KOPT-K1 (cell line): Measurements from ENCODE around the gene BACH1.

Experiments used
- H3K27ac ChIP-seq: fragments of 200-600 bp; sonication (generic); 2 replicates; pipeline ENCODE4 v1.5.1; 2016; ENCODE audit warnings: antibody characterized with exemption, mild to moderate bottlenecking, low read depth, low read length; ENCODE audit not compliant: poor library complexity, severe bottlenecking
- H3K36me3 ChIP-seq: fragments of 200-600 bp; sonication (generic); 2 replicates; pipeline ENCODE4 v1.5.1; 2017; ENCODE audit warnings: antibody characterized with exemption, mild to moderate bottlenecking, low read length, moderate library complexity; ENCODE audit not compliant: insufficient read depth
- H3K9me3 ChIP-seq: fragments of 200-600 bp; sonication (generic); 2 replicates; pipeline ENCODE4 v1.5.1; 2017; ENCODE audit warnings: antibody characterized with exemption, low read length, mild to moderate bottlenecking; ENCODE audit not compliant: insufficient read depth, poor library complexity, severe bottlenecking

The BACH1 gene

GRCh38 chr21:29301691-29302090 is 3.0 kb downstream of the BACH1 start:
- H3K36me3 ChIP-seq = no peaks in the 10 kb centered on the region
- H3K9me3 ChIP-seq = no peaks in the 10 kb centered on the region
- no peak overlapping the region for H3K27ac ChIP-seq

- Histone ChIP-seq H3K9me3 (no peaks in the 10 kb centered on the region), H3K36me3 (no peaks in the 10 kb centered on the region), H3K27ac (no peak overlapping the region)
Measured at GRCh38 chr21:29302359-29302875, 3.7 kb downstream of the BACH1 start.

GRCh38 chr21:29303288-29303687 is 4.6 kb downstream of the BACH1 start:
- no peak overlapping the region for H3K27ac ChIP-seq
- H3K36me3 ChIP-seq = no peaks in the 10 kb centered on the region
- H3K9me3 ChIP-seq = no peaks in the 10 kb centered on the region

GRCh38 chr21:29304597-29304996 is 5.9 kb downstream of the BACH1 start:
- H3K27ac ChIP-seq = no peak overlapping the region
- H3K36me3 ChIP-seq = no peaks in the 10 kb centered on the region
- no peaks in the 10 kb centered on the region for H3K9me3 ChIP-seq

GRCh38 chr21:29305068-29305467 is 6.3 kb downstream of the BACH1 start:
- Histone ChIP-seq H3K9me3 (no peaks in the 10 kb centered on the region), H3K36me3 (no peaks in the 10 kb centered on the region), H3K27ac (no peak overlapping the region)

- H3K9me3 ChIP-seq = no peaks in the 10 kb centered on the region
- H3K27ac ChIP-seq = no peak overlapping the region
Measured at GRCh38 chr21:29305561-29305960, 6.8 kb downstream of the BACH1 start.

GRCh38 chr21:29306920-29307319 is 8.2 kb downstream of the BACH1 start:
- H3K27ac ChIP-seq = no peak overlapping the region
- H3K36me3 ChIP-seq = peaks cover 5% of the 10 kb centered on the region; the same call in 1 of the 2 replicates
- no peaks in the 10 kb centered on the region for H3K9me3 ChIP-seq

More at GRCh38 chr21:29305561-29305960, 6.8 kb downstream of the BACH1 start:
- peaks cover 2% of the 10 kb centered on the region; the same call in 1 of the 2 replicates for H3K36me3 ChIP-seq

- peaks cover 9% of the 10 kb centered on the region; the same call in 1 of the 2 replicates for H3K36me3 ChIP-seq
- no peaks in the 10 kb centered on the region for H3K9me3 ChIP-seq
- no peak overlapping the region for H3K27ac ChIP-seq
Measured at GRCh38 chr21:29307718-29308455, 9.2 kb downstream of the BACH1 start.

- H3K36me3 ChIP-seq = peaks cover 9% of the 10 kb centered on the region; the same call in 1 of the 2 replicates
- no peaks in the 10 kb centered on the region for H3K9me3 ChIP-seq
- H3K27ac ChIP-seq = no peak overlapping the region
Measured at GRCh38 chr21:29308456-29308783, 9.7 kb downstream of the BACH1 start.

GRCh38 chr21:29309703-29310102 is 11.0 kb downstream of the BACH1 start:
- Histone ChIP-seq H3K27ac (no peak overlapping the region), H3K36me3 (peaks cover 9% of the 10 kb centered on the region; the same call in 1 of the 2 replicates), H3K9me3 (no peaks in the 10 kb centered on the region)

- Histone ChIP-seq H3K9me3 (no peaks in the 10 kb centered on the region), H3K36me3 (peaks cover 9% of the 10 kb centered on the region; the same call in 1 of the 2 replicates), H3K27ac (no peak overlapping the region)
Measured at GRCh38 chr21:29311802-29312201, 13.1 kb downstream of the BACH1 start.

GRCh38 chr21:29312981-29313380 is 14.3 kb downstream of the BACH1 start:
- H3K9me3 ChIP-seq = no peaks in the 10 kb centered on the region
- H3K27ac ChIP-seq = no peak overlapping the region
- H3K36me3 ChIP-seq = peaks cover 9% of the 10 kb centered on the region; the same call in 1 of the 2 replicates

GRCh38 chr21:29313662-29314408 is 15.1 kb downstream of the BACH1 start:
- H3K36me3 ChIP-seq = peaks cover 9% of the 10 kb centered on the region; the same call in 1 of the 2 replicates
- H3K27ac ChIP-seq = no peak overlapping the region
- H3K9me3 ChIP-seq = no peaks in the 10 kb centered on the region

GRCh38 chr21:29315131-29315749 is 16.5 kb downstream of the BACH1 start:
- H3K9me3 ChIP-seq = peaks cover 6% of the 10 kb centered on the region
- no peak overlapping the region for H3K27ac ChIP-seq
- peaks cover 9% of the 10 kb centered on the region; the same call in 1 of the 2 replicates for H3K36me3 ChIP-seq
